CD14-positive monocyte (primary cell): ENCODE results near the gene MTMR6. TPM values are rescaled to one million over a fixed set of nuclear protein-coding genes. Genes with fewer than 3 reads are reported as not detected.

Experiments
- DNase-seq, 3 donors: peaks; one replicate each; pipeline ENCODE4 v3.0.0-alpha.2; 2011 to 2022
- H2AFZ ChIP-seq: 2 replicates; pipeline ENCODE4 v1.6.0; 2012; ENCODE audit warnings: mild to moderate bottlenecking, low read depth, low read length, inconsistent platforms; ENCODE audit not compliant: insufficient read depth, poor library complexity, severe bottlenecking
- H3K27ac ChIP-seq, 2 donors: 1 replicate in 1 of 2; 2 replicates in 1 of 2; pipeline ENCODE4 v1.5.1; 2012 to 2013; ENCODE audit warnings: low read length in 2 of 2, control low read depth in 1 of 2, inconsistent platforms in 1 of 2, low read depth in 1 of 2, mild to moderate bottlenecking in 1 of 2
- H3K27me3 ChIP-seq, 2 donors: one replicate each; pipeline versions ENCODE4 v1.6.0 to v1.6.1; 2011 to 2013; ENCODE audit warnings: low read length in 2 of 2; ENCODE audit not compliant: control insufficient read depth in 2 of 2, insufficient read depth in 2 of 2
- H3K36me3 ChIP-seq, 2 donors: replicated peaks in 1 of 2; 1 replicate in 1 of 2; 2 replicates in 1 of 2; pipeline versions ENCODE4 v1.5.1 to v1.6.1; 2012 to 2013; ENCODE audit warnings: low read length in 2 of 2, control low read depth in 1 of 2, inconsistent platforms in 1 of 2, mild to moderate bottlenecking in 1 of 2; ENCODE audit not compliant: insufficient read depth in 2 of 2, control insufficient read depth in 1 of 2
- H3K4me1 ChIP-seq, 2 donors: 1 replicate in 1 of 2; 2 replicates in 1 of 2; pipeline versions ENCODE4 v1.5.1 to v1.6.1; 2012 to 2013; ENCODE audit warnings: low read length in 2 of 2, control low read depth in 1 of 2, inconsistent platforms in 1 of 2, mild to moderate bottlenecking in 1 of 2, moderate library complexity in 1 of 2; ENCODE audit not compliant: insufficient read depth in 2 of 2, control insufficient read depth in 1 of 2
- H3K4me2 ChIP-seq: replicated peaks from 2 replicates; pipeline ENCODE3; 2012; ENCODE audit warnings: low read length, moderate library complexity, mild to moderate bottlenecking; ENCODE audit not compliant: poor library complexity, severe bottlenecking; ENCODE audit errors: extremely low read depth
- H3K4me3 ChIP-seq, 3 experiments: fragments of 200-600 bp in 1 of 3; sonication (generic) in 1 of 3; replicated peaks in 1 of 3; 1 replicate in 2 of 3; 2 replicates in 1 of 3; pipeline ENCODE4 v1.5.1; 2011 to 2013; ENCODE audit warnings: low read length in 3 of 3, mild to moderate bottlenecking in 3 of 3, control low read depth in 2 of 3, low read depth in 2 of 3, inconsistent platforms in 1 of 3, moderate library complexity in 1 of 3
- H3K79me2 ChIP-seq: 2 replicates; pipeline ENCODE4 v1.6.0; 2012; ENCODE audit warnings: mild to moderate bottlenecking, control low read depth, inconsistent platforms, low read length, moderate library complexity; ENCODE audit not compliant: insufficient read depth
- H3K9ac ChIP-seq: 2 replicates; pipeline ENCODE4 v1.6.0; 2017; ENCODE audit warnings: low read length, mild to moderate bottlenecking; ENCODE audit not compliant: insufficient read depth, poor library complexity, severe bottlenecking
- H3K9me3 ChIP-seq, 2 donors: replicated peaks in 1 of 2; 1 replicate in 1 of 2; 2 replicates in 1 of 2; pipeline versions ENCODE4 v1.5.1 to v1.6.1; 2012 to 2013; ENCODE audit warnings: low read length in 2 of 2, control low read depth in 1 of 2; ENCODE audit not compliant: control insufficient read depth in 1 of 2, insufficient read depth in 1 of 2
- H4K20me1 ChIP-seq: 2 replicates; pipeline ENCODE4 v1.6.0; 2012; ENCODE audit warnings: mild to moderate bottlenecking, low read length, control low read depth, moderate library complexity; ENCODE audit not compliant: insufficient read depth
- H3K27ac Mint-ChIP-seq, 7 donors: one replicate each; pipeline ENCODE4 v1.8.0; 2020; ENCODE audit warnings: mild to moderate bottlenecking in 7 of 7, mixed read lengths in 7 of 7, moderate library complexity in 6 of 7, inconsistent platforms in 2 of 7
- H3K27me3 Mint-ChIP-seq, 3 donors: one replicate each; pipeline ENCODE4 v1.8.0; 2021 to 2022; ENCODE audit warnings: low read depth in 3 of 3, mild to moderate bottlenecking in 3 of 3, mixed read lengths in 3 of 3, moderate library complexity in 3 of 3, inconsistent platforms in 1 of 3
- H3K36me3 Mint-ChIP-seq, 2 donors: one replicate each; pipeline ENCODE4 v1.8.0; 2020; ENCODE audit warnings: mixed read lengths in 2 of 2, inconsistent platforms in 1 of 2, mild to moderate bottlenecking in 1 of 2
- H3K4me1 Mint-ChIP-seq: one replicate; pipeline ENCODE4 v1.8.0; 2020; ENCODE audit warnings: mild to moderate bottlenecking, mixed read lengths
- H3K4me3 Mint-ChIP-seq, 2 donors: one replicate each; pipeline ENCODE4 v1.8.0; 2020; ENCODE audit warnings: mild to moderate bottlenecking in 2 of 2, mixed read lengths in 2 of 2, moderate library complexity in 1 of 2
- H3K9me3 Mint-ChIP-seq, 7 donors: one replicate each; pipeline ENCODE4 v1.8.0; 2020 to 2022; ENCODE audit warnings: mixed read lengths in 7 of 7, mild to moderate bottlenecking in 6 of 7, moderate library complexity in 6 of 7, inconsistent platforms in 2 of 7
- CTCF ChIP-seq: fragments of 200-600 bp; IDR thresholded peaks from one replicate; pipeline ENCODE4 v1.8.0; 2022; ENCODE audit warnings: antibody characterized with exemption, mild to moderate bottlenecking
- WGBS: methylation state at CpG from one replicate; pipeline ENCODE4 v1.1.5; 2013; ENCODE audit warnings: missing lambda C conversion rate; ENCODE audit not compliant: insufficient coverage; 5-methylcytosine and 5-hydroxymethylcytosine counted together
- intact Hi-C, 2 donors: fragments of 100-400 bp; cut with micrococcal nuclease; formaldehyde crosslinking; loops; one replicate each; pipeline versions ENCODE4 v1.15.0 to v1.15.1; 2023
- polyA plus RNA-seq, 3 donors: library from polyadenylated mRNA; depleted of rRNA in 1 of 3; unstranded in 2 of 3; stranded (reverse) in 1 of 3; fragments of 300-500 nt in 2 of 3; fragments of >200 nt in 1 of 3; fragmentation: Illumina TruSeq in 2 of 3; gene quantifications; 1 replicate in 2 of 3; 2 replicates in 1 of 3; pipeline ENCODE4 v1.2.3, GENCODE V29; 2012 to 2021

MTMR6 gene
- polyA plus RNA-seq, 3 donors = 7.4 to 31.9 (median 24.4) TPM

GRCh38 chr13:25276748-25277147 is 10.5 kb downstream of the MTMR6 start:
- no CpG with 5 or more reads among the region's 2 CpGs for WGBS
- peaks cover 85% of the 10 kb centered on the region for H3K79me2 ChIP-seq
- no peaks in the 10 kb centered on the region for H3K27me3 ChIP-seq
- H3K4me2 ChIP-seq = no peak overlapping the region
- Mint-ChIP-seq H3K9me3 (no peaks in the 10 kb centered on the region), H3K4me1 (peaks cover 37% of the 10 kb centered on the region), H3K4me3 (no peak overlapping the region), H3K27ac (peak overlapping the region in 1 of 7 donors; percentile 7), H3K36me3 (peaks cover 24 to 27% of the 10 kb centered on the region in 2 donors), H3K27me3 (peaks cover 0 to 2% (median 0%) of the 10 kb centered on the region in 3 donors)
- peak overlapping the region in 1 of 2 donors; percentile 40 for H3K27ac ChIP-seq
- H3K9ac ChIP-seq = no peak overlapping the region
- H3K36me3 ChIP-seq = peaks cover 21 to 31% of the 10 kb centered on the region in 2 donors
- peaks cover 90% of the 10 kb centered on the region for H4K20me1 ChIP-seq
- intact Hi-C loops = no loop called here
- peak in 2 of 3 donors; percentile 8 to 33 for DNase-seq
- H3K4me1 ChIP-seq = peaks cover 20 to 22% of the 10 kb centered on the region in 2 donors
- TF ChIP-seq CTCF = no peak
- H3K9me3 ChIP-seq = no peaks in the 10 kb centered on the region
- no peak overlapping the region for H2AFZ ChIP-seq
- no peak overlapping the region for H3K4me3 ChIP-seq

- peaks cover 0 to 1% (median 0%) of the 10 kb centered on the region in 3 donors for H3K27me3 Mint-ChIP-seq
- no peak overlapping the region for H3K4me2 ChIP-seq
- intact Hi-C loops = no loop called here
- peaks cover 20% of the 10 kb centered on the region for H3K4me1 Mint-ChIP-seq
- H3K27ac Mint-ChIP-seq = peak overlapping the region in 4 of 7 donors; percentile 3 to 50 (median 27)
- 96% methylated on average over 3 of the region's 6 CpGs for WGBS
- H3K9me3 Mint-ChIP-seq = no peaks in the 10 kb centered on the region
- no peaks in the 10 kb centered on the region for H3K9me3 ChIP-seq
- no peak for DNase-seq
- no peak overlapping the region for H2AFZ ChIP-seq
- no peak overlapping the region for H3K4me3 ChIP-seq
- no peak for TF ChIP-seq CTCF
- H3K27ac ChIP-seq = peak overlapping the region in 1 of 2 donors; percentile 20
- H3K36me3 Mint-ChIP-seq = peaks cover 68 to 70% of the 10 kb centered on the region in 2 donors
- H3K4me3 Mint-ChIP-seq = no peak overlapping the region
- H3K4me1 ChIP-seq = peaks cover 14 to 20% of the 10 kb centered on the region in 2 donors
- no peak overlapping the region for H3K9ac ChIP-seq
- H4K20me1 ChIP-seq = peaks cover 66% of the 10 kb centered on the region
- peaks cover 40% of the 10 kb centered on the region for H3K79me2 ChIP-seq
- no peaks in the 10 kb centered on the region for H3K27me3 ChIP-seq
- H3K36me3 ChIP-seq = peaks cover 67 to 77% of the 10 kb centered on the region in 2 donors
Measured at GRCh38 chr13:25268561-25268960, 18.7 kb downstream of the MTMR6 start.
